ENCODE measurements around the gene ARPC1A.
"Not testable (repeated sequence)": the region's sequence is repeated elsewhere in the genome, so short reads cannot be mapped to it uniquely, and the experiment has no call there.

Gene ARPC1A

DNA sequence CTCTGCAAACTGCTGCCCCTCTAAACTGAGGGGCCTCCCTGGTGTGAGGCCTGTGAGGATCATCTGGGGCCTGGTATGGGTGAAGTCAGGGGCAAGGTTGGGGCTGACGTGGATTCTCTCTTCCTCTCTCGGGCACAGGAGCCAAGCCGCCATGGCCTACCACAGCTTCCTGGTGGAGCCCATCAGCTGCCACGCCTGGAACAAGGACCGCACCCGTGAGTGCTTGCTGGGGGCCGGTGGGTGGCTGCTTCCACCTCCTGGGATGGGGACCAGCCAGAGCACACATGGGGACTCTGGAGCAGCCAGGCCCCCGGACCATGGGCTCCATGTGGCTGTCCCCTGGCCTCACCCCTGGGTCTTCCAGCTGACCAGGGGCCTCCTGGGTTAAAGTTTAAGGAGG lies 59.9 kb downstream of the ARPC1A start:
- DNase-seq (ENCODE audit: low spot score): no peak
- H3K27ac ChIP-seq: peak overlapping the region in 1 of 2 donors; percentile 48
- H3K4me3 ChIP-seq: no peak overlapping the region
- TF ChIP-seq, protein P1, sequence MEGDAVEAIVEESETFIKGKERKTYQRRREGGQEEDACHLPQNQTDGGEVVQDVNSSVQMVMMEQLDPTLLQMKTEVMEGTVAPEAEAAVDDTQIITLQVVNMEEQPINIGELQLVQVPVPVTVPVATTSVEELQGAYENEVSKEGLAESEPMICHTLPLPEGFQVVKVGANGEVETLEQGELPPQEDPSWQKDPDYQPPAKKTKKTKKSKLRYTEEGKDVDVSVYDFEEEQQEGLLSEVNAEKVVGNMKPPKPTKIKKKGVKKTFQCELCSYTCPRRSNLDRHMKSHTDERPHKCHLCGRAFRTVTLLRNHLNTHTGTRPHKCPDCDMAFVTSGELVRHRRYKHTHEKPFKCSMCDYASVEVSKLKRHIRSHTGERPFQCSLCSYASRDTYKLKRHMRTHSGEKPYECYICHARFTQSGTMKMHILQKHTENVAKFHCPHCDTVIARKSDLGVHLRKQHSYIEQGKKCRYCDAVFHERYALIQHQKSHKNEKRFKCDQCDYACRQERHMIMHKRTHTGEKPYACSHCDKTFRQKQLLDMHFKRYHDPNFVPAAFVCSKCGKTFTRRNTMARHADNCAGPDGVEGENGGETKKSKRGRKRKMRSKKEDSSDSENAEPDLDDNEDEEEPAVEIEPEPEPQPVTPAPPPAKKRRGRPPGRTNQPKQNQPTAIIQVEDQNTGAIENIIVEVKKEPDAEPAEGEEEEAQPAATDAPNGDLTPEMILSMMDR (IDR thresholded peaks at IDR 0.05): no peak

DNA sequence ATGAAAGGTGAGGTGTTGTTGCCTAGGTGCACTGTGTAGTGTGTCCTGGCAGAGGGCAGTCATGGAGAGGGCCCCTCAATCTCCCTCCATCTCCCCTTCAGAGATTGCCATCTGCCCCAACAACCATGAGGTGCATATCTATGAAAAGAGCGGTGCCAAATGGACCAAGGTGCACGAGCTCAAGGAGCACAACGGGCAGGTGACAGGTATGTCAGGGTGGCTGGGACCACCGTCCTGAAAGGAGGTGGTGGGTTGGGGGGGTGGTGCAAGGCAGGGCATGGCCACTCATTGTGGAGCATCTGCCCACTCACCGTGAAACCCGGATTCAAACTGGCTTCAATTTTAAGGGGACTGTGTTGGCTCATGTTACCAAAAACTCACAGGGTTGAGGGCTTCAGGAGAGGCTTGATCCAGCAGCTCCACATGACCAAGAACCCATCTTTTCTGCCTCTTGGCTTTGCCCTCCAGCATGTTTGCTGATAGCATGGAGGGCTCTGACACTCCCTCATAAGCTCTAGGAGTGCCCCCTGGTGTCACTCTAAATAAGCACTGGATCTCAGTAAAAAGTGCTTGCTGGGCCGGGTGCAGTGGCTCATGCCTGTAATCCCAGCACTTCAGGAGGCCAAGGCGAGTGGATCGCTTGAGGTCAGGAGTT lies 61.0 kb downstream of the ARPC1A start:
- Histone ChIP-seq H3K4me3 (no peak overlapping the region), H3K27ac (peak overlapping the region in 1 of 2 donors; percentile 11)
- no peak for DNase-seq (ENCODE audit: low spot score)
- TF ChIP-seq, protein P1 (IDR thresholded peaks at IDR 0.05): no peak

DNA sequence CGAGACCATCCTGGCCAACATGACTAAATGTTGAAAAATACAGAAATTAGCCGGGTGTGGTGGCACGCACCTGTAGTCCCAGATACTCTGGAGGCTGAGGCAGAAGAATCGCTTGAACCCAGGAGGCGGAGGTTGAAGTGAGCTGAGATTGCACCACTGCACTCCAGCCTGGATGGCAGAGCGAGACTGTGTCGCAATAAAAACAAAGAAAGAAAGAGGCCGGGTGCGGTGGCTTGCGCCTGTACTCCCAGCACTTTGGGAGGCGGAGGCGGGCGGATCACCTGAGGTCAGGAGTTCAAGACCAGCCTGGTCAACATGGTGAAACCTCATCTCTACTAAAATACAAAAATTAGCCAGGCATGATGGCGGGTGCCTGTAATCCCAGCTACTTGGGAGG lies 61.5 kb downstream of the ARPC1A start:
- not testable (repeated sequence) for H3K4me3 ChIP-seq; DNase-seq (ENCODE audit: low spot score); H3K27ac ChIP-seq

DNA sequence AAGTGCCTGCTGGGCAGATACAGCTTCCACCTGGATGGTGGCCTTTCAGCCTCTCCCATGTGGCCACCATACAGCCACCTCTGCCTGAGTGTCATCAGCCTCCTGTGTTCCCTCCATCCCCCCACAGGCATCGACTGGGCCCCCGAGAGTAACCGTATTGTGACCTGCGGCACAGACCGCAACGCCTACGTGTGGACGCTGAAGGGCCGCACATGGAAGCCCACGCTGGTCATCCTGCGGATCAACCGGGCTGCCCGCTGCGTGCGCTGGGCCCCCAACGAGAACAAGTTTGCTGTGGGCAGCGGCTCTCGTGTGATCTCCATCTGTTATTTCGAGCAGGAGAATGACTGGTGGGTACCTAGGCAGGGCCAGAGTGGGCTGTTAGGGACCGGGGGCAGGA lies 62.2 kb downstream of the ARPC1A start:
- no peak for DNase-seq (ENCODE audit: low spot score)
- TF ChIP-seq, protein P1 (IDR thresholded peaks at IDR 0.05): no peak
- H3K4me3 ChIP-seq: no peak overlapping the region
- H3K27ac ChIP-seq: no peak overlapping the region

DNA sequence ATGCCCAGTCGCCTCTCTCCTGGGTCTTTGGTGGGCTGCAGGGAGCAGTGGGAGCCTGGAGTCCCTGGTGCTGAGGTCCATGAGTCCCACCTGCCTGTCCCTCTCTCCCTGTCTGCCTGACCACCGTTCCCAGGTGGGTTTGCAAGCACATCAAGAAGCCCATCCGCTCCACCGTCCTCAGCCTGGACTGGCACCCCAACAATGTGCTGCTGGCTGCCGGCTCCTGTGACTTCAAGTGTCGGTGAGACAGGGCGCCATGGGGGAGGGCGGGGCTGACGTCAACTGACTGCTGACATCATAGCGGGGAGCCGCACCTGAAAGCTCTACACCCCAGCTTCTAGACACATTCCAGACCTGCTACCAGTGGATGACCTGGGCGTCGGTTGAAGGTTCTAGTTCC lies 64.1 kb downstream of the ARPC1A start:
- no peak for DNase-seq (ENCODE audit: low spot score)
- Histone ChIP-seq H3K4me3 (no peak overlapping the region), H3K27ac (no peak overlapping the region)
- TF ChIP-seq, protein P1 (IDR thresholded peaks at IDR 0.05): no peak

DNA sequence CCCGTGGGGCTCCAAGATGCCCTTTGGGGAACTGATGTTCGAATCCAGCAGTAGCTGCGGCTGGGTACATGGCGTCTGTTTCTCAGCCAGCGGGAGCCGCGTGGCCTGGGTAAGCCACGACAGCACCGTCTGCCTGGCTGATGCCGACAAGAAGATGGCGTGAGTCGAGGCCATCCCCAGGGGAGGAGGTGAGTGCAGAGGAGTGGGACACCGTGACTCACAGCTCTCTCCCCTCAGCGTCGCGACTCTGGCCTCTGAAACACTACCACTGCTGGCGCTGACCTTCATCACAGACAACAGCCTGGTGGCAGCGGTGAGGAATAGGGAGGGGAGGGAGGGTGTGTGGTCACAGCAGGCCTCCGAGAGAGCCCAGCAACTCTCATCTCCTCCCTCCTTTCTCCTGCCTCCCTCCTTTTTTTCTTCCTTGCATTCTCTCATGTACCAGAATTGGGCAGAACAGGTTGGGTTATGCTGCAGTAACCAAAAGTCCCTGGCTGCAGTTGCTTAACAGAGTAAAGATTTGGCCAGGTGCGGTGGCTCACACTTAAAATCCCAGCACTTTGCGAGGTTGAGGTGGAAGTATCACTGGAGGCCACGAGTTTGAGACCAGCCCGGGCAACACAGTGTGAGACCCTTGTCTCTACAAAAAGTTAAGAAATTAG lies 65.4 kb downstream of the ARPC1A start:
- no peak for DNase-seq (ENCODE audit: low spot score)
- no peak overlapping the region for H3K27ac ChIP-seq
- TF ChIP-seq, protein P1 (IDR thresholded peaks at IDR 0.05): no peak
- no peak overlapping the region for H3K4me3 ChIP-seq

DNA sequence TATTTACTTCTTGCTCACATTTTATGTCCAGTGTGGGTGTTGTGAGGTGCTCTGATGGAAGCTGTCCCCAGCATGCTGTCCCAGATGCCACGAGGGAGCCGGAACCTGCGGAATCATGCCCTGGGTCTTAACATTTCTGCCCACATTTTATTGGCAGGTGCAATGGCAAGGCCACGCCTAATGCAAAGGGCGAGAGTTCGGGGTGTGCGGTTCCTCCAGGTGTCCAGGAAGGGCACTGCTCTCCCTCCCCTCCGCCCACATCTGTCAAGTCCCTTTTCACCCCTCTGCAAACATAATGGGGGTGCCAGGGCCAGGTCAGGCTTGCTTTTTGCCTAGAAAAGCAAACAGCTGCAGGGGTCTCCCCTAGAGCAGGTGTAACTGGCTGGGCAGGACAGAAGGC lies 66.3 kb downstream of the ARPC1A start:
- Histone ChIP-seq H3K27ac (peak overlapping the region in 1 of 2 donors; percentile 84), H3K4me3 (peak overlapping the region; percentile 67)
- no peak for DNase-seq (ENCODE audit: low spot score)
- TF ChIP-seq, protein P1 (IDR thresholded peaks at IDR 0.05): no peak
